Adrenal gland (tissue), 12 donors: ENCODE results near the gene DHFR2. TPM values are rescaled to one million over a fixed set of nuclear protein-coding genes. Genes with fewer than 3 reads are reported as not detected.

ENCODE experiments used
- DNase-seq, 7 donors: peaks; one replicate each; pipeline ENCODE4 v3.0.0-alpha.2; 2019 to 2020
- H3K27ac ChIP-seq, 5 donors: fragments of 200-600 bp; sonication (generic) in 4 of 5; 1 replicate in 3 of 5; 2 replicates in 2 of 5; pipeline versions ENCODE4 v1.5.1 to v1.8.0; 2016 to 2020; ENCODE audit warnings: mild to moderate bottlenecking in 1 of 5
- H3K27me3 ChIP-seq: fragments of 200-600 bp; 2 replicates; pipeline ENCODE4 v1.8.0; 2021
- H3K36me3 ChIP-seq, 2 donors: fragments of 200-600 bp; replicated peaks in 1 of 2; 1 replicate in 1 of 2; 2 replicates in 1 of 2; pipeline versions ENCODE4 v1.5.1 to v1.8.0; 2018 to 2022
- H3K4me1 ChIP-seq, 2 donors: fragments of 200-600 bp; replicated peaks in 1 of 2; 1 replicate in 1 of 2; 2 replicates in 1 of 2; pipeline versions ENCODE4 v1.5.1 to v1.8.0; 2018 to 2021
- H3K4me3 ChIP-seq, 4 donors: fragments of 200-600 bp; sonication (generic) in 3 of 4; one replicate each; pipeline ENCODE4 v1.5.1; 2016 to 2018
- H3K9me3 ChIP-seq, 3 donors: fragments of 200-600 bp; sonication (generic) in 1 of 3; replicated peaks in 1 of 3; 1 replicate in 2 of 3; 2 replicates in 1 of 3; pipeline versions ENCODE4 v1.5.1 to v1.8.0; 2016 to 2021
- CTCF ChIP-seq, 6 experiments: fragments of 450-650 bp in 4 of 6; fragments of 200-600 bp in 2 of 6; sonication (generic) in 1 of 6; IDR thresholded peaks; 1 replicate in 5 of 6; 2 replicates in 1 of 6; pipeline versions ENCODE4 v1.5.1 to v1.8.0; 2016 to 2021; ENCODE audit warnings: antibody characterized with exemption in 6 of 6, mild to moderate bottlenecking in 2 of 6, moderate library complexity in 1 of 6
- POLR2A ChIP-seq, 2 donors: fragments of 450-650 bp; IDR thresholded peaks; one replicate each; pipeline ENCODE4 v1.6.1; 2017; ENCODE audit warnings: antibody characterized with exemption in 2 of 2, mild to moderate bottlenecking in 2 of 2, moderate library complexity in 1 of 2
- WGBS, 4 donors: extraction: QIAGEN DNeasy Blood & Tissue Kit in 2 of 4; methylation state at CpG; one replicate each; pipeline versions ENCODE4 v1.1.5 to v1.1.7; 2013 to 2017; 5-methylcytosine and 5-hydroxymethylcytosine counted together
- intact Hi-C, 2 donors: fragments of 100-400 bp; cut with DNase I; formaldehyde crosslinking; loops; one replicate each; pipeline versions ENCODE4 v1.14.1 to v1.15.0; 2022 to 2023
- polyA plus RNA-seq, 3 donors: library from polyadenylated mRNA; stranded (reverse); fragments of 200-250 nt in 2 of 3; fragments of 350-450 nt in 1 of 3; fragmentation: Illumina TruSeq in 1 of 3; extraction: RNeasy Lipid Tissue Mini Kit (QIAGEN cat#74804) in 1 of 3; gene quantifications; one replicate each; pipeline ENCODE4 v1.2.3, GENCODE V29; 2013 to 2014
- total RNA-seq, 9 donors: library from RNA; depleted of rRNA in 4 of 9; stranded (reverse); fragments of >200 nt in 4 of 9; fragments of 120-200 nt in 1 of 9; fragmentation: NEBNext Ultra II Directional in 1 of 9; extraction: Animal tissue kit (Norgen Biotek cat#: 25700) in 1 of 9; gene quantifications; one replicate each; pipeline versions ENCODE4 v1.1.0 to v1.2.4, GENCODE V29; 2013 to 2023
- donor health status: healthy with polysubstance abuse.
- donor health status: Bipolar disorder and iron deficiency.
- donor health status: DM: yes; HTN: yes; CAD: no.
- donor health status: DM: no; HTN: no; CAD: no.
- donor health status: DM: no; HTN: no; CAD: no.
- donor health status: DM: yes; HTN: yes; CAD: no.

The DHFR2 gene
- total and polyA plus RNA-seq, 12 donors = 2.3 to 12.3 (median 7.2) TPM

- no peak overlapping the region for H3K4me3 ChIP-seq
- WGBS, 4 donors = 55 to 66% (median 62%) methylated on average over 4 of the region's 4 CpGs
- intact Hi-C loops = no loop called here
- H3K27me3 ChIP-seq = no peaks in the 10 kb centered on the region
- no peak for TF ChIP-seq POLR2A (IDR thresholded peaks at IDR 0.05)
- TF ChIP-seq CTCF (IDR thresholded peaks at IDR 0.05) = no peak
- peaks cover 0 to under 1% of the 10 kb centered on the region in 2 donors for H3K36me3 ChIP-seq
- no peaks in the 10 kb centered on the region for H3K9me3 ChIP-seq
- H3K27ac ChIP-seq = no peak overlapping the region
- no peaks in the 10 kb centered on the region for H3K4me1 ChIP-seq
- DNase-seq = no peak
These were observed 39.1 kb upstream of the DHFR2 start for GRCh38 chr3:94101860-94102259.

GRCh38 chr3:94099311-94099710, 36.6 kb upstream of the DHFR2 start:
- Histone ChIP-seq H3K4me1 (no peaks in the 10 kb centered on the region), H3K27ac (no peak overlapping the region), H3K36me3 (peaks cover 0 to 20% of the 10 kb centered on the region in 2 donors), H3K27me3 (no peaks in the 10 kb centered on the region), H3K4me3 (no peak overlapping the region), H3K9me3 (no peaks in the 10 kb centered on the region)
- 42 to 65% (median 51%) methylated on average over 1 of the region's 1 CpG for WGBS, 4 donors
- DNase-seq = no peak
- intact Hi-C loops = no loop called here
- TF ChIP-seq POLR2A (IDR thresholded peaks at IDR 0.05) (no peak), CTCF (IDR thresholded peaks at IDR 0.05) (no peak)

GRCh38 chr3:94098452-94098851, 35.7 kb upstream of the DHFR2 start:
- Histone ChIP-seq H3K27ac (no peak overlapping the region), H3K9me3 (no peaks in the 10 kb centered on the region), H3K36me3 (peaks cover 0 to 20% of the 10 kb centered on the region in 2 donors), H3K4me3 (no peak overlapping the region), H3K27me3 (no peaks in the 10 kb centered on the region), H3K4me1 (no peaks in the 10 kb centered on the region)
- DNase-seq = no peak
- 66 to 76% (median 73%) methylated on average over 3 of the region's 3 CpGs for WGBS, 4 donors
- TF ChIP-seq CTCF (IDR thresholded peaks at IDR 0.05) (no peak), POLR2A (IDR thresholded peaks at IDR 0.05) (no peak)
- intact Hi-C loops = no loop called here

GRCh38 chr3:94095111-94095510, 32.4 kb upstream of the DHFR2 start:
- 78 to 100% (median 96%) methylated on average over 2 of the region's 2 CpGs for WGBS, 4 donors
- TF ChIP-seq CTCF (IDR thresholded peaks at IDR 0.05) = no peak
- TF ChIP-seq POLR2A (IDR thresholded peaks at IDR 0.05) = no peak
- Histone ChIP-seq H3K27ac (no peak overlapping the region), H3K27me3 (no peaks in the 10 kb centered on the region), H3K9me3 (no peaks in the 10 kb centered on the region), H3K36me3 (peaks cover 0 to 20% of the 10 kb centered on the region in 2 donors), H3K4me3 (no peak overlapping the region), H3K4me1 (no peaks in the 10 kb centered on the region)
- intact Hi-C loops = no loop called here
- no peak for DNase-seq
